Dermis blood vessel endothelial cell (primary cell): ENCODE data around the gene GPC6. TPM values are rescaled to one million over a fixed set of nuclear protein-coding genes. Genes with fewer than 3 reads are reported as not detected.
"Not testable (repeated sequence)": the region's sequence is repeated elsewhere in the genome, so short reads cannot be mapped to it uniquely, and the experiment has no call there.

ENCODE experiments used
- DNase-seq: peaks from one replicate; pipeline ENCODE4 v3.0.0; 2010
- total RNA-seq: library from RNA; depleted of rRNA; stranded (reverse); fragments of >200 nt; gene quantifications from 2 replicates; pipeline ENCODE4 v1.2.3, GENCODE V29; 2014

Gene GPC6
- total RNA-seq, 1 donor from 2014 or later: 0.17 TPM

- no peak for DNase-seq
Measured at GRCh38 chr13:93450761-93451160, 224.2 kb downstream of the GPC6 start.

- DNase-seq: not testable (repeated sequence)
Measured at GRCh38 chr13:93454676-93455235, 228.1 kb downstream of the GPC6 start.

GRCh38 chr13:93455861-93456260, 229.3 kb downstream of the GPC6 start:
- DNase-seq: no peak

GRCh38 chr13:93460005-93460404, 233.4 kb downstream of the GPC6 start:
- DNase-seq: no peak

- DNase-seq: no peak
Measured at GRCh38 chr13:93462151-93462550, 235.5 kb downstream of the GPC6 start.

GRCh38 chr13:93466502-93467036, 240.0 kb downstream of the GPC6 start:
- no peak for DNase-seq

- DNase-seq: no peak
Measured at GRCh38 chr13:93467175-93467574, 240.6 kb downstream of the GPC6 start.

- no peak for DNase-seq
Measured at GRCh38 chr13:93468433-93468832, 241.8 kb downstream of the GPC6 start.

GRCh38 chr13:93472296-93472695, 245.7 kb downstream of the GPC6 start:
- no peak for DNase-seq

DNA sequence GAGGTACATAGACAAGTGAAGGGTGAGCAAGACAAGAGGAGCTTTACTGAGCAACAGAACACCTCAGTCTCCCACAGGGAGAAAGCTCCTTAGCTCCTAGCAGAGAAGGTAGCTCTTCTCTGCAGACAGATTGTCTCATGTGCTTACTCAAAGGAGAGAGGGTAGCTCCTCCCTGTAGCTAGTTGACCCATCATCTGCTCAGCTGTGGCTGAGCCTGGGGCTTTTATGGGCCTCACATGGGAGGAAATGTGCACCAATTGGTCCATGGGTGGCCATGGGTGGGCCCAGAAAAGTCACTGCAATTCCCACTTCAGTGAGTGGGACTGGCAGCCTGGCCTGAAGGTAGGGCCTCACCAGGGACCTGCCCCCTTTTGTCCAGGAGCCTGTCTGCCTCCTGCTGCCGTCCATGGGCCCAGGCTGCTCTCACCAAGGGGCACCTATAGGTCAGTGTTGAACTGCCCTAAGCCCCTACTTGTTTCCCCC, 246.2 kb downstream of the GPC6 start:
- no peak for DNase-seq

GRCh38 chr13:93473441-93474270, 247.0 kb downstream of the GPC6 start:
- no peak for DNase-seq

- no peak for DNase-seq
Measured at GRCh38 chr13:93476175-93476574, 249.6 kb downstream of the GPC6 start.

DNA sequence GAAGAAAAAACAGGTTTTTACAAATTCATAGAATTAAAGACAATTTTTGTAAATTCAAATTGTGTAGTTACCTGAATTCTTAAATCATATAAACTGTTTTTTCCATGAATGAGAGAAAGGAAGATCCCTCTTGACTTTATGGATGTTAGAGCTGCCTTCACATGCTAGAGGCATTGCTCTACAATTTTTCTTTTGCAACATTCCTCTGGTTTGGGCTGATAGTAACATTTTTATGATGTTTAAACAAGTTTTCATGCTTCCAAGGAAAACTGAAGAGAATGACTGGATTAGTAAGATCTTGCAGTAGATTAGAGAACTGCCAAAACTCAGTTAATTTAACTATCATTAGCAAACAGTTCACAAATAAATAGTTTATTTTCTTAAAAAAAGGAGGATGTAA, 250.6 kb downstream of the GPC6 start:
- DNase-seq: no peak

DNA sequence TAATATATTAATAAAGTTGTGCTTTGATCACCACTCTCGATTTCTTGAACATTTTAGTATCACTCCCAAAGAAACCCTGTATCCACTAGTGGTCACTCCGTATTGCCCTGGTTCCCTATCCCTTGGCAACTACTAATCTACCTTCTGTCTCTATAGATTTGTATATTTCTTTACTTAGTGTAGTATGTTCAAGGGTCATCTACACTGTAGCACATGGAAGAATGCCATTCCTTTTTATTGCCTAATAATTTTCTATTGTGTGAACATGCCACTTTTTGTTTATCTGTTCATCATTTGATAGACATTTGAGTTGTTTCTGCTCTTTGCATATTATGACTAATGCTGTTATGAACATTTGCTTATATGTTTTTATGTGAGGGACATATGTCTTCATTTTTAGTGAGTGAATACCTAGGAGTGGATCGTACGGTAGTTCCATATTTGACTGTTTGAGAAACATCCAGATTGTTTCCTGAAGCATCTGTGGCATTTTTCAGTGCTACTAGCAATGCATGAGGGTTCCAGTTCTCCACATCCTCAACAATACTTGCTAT, 254.0 kb downstream of the GPC6 start:
- DNase-seq: no peak

DNA sequence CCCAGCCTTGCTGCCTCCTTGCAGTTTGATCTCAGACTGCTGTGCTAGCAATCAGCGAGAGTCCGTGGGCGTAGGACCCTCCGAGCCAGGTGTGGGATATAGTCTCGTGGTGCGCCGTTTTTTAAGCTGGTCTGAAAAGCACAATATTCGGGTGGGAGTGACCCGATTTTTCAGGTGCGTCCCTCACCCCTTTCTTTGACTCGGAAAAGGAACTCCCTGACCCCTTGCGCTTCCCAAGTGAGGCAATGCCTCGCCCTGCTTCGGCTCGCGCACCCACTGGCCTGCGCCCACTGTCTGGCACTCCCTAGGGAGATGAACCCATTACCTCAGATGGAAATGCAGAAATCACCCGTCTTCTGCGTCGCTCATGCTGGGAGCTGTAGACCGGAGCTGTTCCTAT, 269.5 kb downstream of the GPC6 start:
- not testable (repeated sequence) for DNase-seq

GRCh38 chr13:93496985-93497673, 270.5 kb downstream of the GPC6 start:
- no peak for DNase-seq

DNA sequence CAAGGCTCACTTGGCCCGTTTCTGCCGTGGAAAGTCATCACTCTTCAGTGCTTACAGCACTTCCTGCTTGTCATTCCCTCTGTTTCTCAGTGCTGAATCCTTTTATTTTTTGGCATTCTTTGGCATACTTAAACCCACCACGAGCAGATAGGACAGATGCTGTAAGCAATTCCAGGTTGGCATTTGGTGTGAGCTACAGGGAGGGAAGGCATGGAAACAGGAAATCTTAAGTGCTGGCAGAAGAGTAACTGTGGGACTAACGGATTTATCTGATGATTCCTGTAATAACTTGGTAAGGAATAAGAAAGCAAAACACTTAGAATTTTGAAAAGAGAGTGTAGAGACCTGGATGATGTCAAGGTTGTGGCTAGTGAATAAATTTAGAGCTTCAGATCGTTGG, 273.4 kb downstream of the GPC6 start:
- no peak for DNase-seq

GRCh38 chr13:93502071-93502470, 275.5 kb downstream of the GPC6 start:
- no peak for DNase-seq

DNA sequence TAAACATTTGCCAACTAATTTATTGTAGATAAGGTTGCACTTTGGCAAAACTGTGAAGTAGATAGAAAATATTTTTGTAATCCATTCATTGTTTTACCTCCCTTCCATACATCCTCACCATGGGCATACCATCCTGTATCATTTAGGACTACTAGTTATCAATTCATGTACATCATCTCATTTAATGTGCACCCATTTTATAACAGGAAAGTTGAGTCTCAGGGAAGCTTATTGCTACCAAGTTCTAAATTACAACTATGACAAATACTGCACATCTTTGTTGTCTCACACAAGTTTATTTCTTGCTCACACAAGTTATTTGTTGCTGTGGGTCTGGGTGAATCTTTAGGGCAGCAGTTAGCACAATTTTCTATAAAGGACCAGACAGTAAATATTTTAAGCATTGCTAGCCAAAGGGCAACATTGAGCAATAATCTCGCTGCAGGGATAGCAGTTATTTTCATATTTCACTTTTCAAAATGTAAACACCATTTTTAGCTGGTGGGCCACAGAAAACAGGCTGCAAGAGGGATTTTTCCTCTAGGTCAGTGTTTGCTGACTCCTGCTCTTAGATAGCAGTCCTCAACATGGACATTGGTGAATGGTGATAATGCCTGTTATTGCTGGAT, 276.5 kb downstream of the GPC6 start:
- DNase-seq: no peak

GRCh38 chr13:93505104-93505952, 278.7 kb downstream of the GPC6 start:
- DNase-seq: no peak

- no peak for DNase-seq
Measured at GRCh38 chr13:93511011-93511410, 284.4 kb downstream of the GPC6 start.

GRCh38 chr13:93515267-93515666, 288.7 kb downstream of the GPC6 start:
- DNase-seq: no peak
